Glomerular visceral epithelial cell (primary cell): Measurements from ENCODE around the gene THSD4.

ENCODE experiments used
- DNase-seq: peaks from one replicate; pipeline ENCODE4 v3.0.0-alpha.2; 2016; ENCODE audit errors: extremely low spot score

Gene THSD4

DNA sequence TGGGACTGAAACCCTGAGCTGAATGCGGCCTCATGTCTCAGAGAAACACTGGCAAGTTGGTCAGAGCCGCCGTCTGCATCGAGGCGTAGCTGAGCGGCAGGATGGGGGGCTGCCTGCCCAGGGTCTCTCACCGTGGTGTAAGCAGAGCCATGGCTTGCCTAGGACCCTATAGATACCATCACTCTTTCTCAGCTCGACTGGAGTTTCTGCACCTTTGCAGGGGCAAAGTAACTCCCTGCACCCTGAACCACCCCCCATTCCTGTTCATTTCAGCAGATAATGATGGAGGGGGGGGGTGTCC, 666.6 kb downstream of the THSD4 start:
- DNase-seq: no peak

DNA sequence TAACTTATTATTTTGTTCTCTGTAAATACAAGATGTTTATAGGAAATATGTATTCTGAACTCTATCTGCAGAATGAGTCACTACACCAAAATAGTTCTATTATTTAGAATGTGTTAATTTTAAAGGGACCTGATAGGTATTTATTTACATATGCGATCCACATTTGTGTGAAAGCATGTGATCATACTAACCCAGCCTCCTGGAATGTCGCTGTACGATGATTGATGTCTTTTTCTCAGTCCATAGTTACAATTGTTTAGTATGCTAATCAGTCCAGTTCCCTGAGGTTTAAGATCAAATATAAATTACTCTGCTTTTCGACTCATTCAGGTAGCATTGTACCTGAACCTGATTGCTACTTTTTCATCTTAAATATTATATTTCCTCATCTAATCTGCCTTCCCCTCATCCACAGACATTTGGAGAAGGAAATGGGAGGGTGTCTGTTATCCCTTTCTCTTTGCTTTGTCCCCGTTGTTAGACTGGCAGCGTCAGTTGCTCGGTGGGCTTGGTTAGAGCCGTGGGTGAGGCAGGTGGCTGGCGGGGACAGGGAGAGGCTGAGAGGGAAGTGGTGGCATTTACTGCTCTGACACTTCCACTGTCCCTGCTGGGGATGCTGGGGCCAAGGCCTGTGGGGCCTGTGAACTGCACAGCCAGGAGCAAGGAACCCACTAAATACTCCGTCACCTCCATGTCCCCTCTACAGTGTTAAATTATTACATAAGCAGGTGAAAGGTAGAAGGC, 667.3 kb downstream of the THSD4 start:
- no peak for DNase-seq

DNA sequence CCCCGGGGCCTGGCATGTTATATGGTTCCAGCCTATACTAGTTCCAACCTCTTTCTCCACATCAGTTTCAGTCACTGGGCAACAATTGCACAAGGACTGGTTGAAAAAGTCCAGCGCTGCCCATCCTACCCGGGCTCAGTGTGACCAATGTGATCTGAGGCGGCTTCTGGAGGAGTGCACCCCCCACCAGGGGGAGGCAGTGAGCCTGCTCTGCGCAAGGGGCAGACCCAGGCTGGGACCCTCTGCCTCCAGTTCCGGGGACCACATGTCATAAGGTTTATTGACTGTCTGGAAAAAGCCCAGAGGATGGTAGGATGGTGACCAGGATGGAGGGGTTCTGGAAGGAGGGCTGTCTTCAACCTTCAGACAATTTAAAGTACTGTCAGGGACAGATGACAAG, 669.4 kb downstream of the THSD4 start:
- DNase-seq: no peak

DNA sequence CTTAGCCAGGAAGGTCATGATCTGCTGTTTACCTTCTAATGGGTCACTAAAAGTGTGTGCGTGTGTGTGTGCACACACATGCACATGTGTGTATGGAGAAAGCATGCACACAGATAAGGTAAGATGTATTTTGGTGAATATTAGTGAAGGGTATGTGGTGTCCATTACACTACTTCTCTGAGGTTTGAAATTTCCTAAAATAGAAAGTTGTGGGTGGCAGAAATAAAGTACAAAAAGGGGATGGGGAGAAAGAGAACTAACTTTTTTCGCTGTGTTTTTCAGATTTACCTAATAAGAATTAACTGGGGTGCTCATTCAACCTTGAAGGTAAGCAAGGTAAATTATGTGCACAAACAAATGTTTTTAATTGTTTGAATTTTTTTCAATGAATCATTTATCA, 670.7 kb downstream of the THSD4 start:
- DNase-seq: no peak

DNA sequence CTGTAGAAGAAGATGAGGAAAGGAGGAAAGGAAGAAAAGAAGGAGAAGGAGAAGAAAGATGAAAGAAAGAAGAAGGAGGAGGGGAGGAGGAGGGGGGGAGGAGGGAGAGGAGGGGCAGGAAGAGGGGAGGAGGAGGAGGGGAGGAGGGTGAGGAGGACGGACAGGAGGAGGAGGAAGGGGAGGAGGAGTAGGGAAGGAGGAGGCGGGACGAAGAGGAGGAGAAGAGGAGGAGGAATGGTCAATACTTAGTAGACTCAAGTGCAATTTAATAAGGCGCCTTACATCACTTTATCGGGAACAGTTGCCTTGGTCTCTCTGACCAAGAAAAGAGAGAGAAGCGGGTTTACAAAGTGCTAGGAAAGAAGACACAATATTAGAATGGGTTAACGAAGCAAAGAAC, 671.4 kb downstream of the THSD4 start:
- DNase-seq: no peak

DNA sequence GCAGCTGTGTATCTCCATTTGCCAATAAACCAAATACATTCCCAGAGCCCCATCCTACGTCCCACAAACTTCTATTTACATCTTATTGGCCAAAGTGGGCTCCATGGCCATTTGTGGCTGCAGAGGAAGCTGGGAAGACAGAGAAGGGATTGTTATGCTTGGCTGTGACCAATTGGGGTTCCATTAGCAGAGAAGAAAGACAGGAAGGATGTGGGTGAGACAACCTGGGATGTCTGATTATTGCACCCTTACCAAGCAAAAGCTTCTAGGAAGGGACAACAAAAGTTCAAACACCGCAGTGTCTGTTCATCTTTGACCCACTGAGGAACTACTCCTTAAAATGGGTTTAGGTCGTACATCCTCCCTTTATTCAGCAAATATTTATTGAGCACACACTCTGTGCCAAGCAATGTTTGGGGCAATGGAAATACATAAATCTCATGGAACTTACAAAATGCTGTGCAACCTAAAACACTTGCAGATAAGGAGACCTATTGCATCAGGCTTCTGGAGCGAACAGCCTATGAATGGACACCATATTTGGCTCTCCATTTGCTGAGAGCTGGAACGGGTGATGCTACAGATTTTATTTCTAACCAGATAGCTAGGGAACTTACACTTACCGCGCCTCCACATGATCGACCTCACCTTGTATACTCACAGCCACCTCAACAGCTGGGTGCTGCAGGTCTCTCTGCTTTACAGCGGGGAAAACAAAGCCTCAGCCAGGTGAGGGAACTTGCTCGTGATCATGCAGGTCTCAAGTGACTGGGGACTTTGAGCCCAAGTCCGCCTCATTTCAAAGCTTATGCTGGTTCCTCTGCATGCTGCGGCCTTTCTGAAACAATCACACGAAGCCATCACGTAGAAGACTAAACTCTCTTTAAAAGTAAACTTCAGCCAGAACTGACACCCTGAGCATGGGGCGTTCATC, 673.6 kb downstream of the THSD4 start:
- DNase-seq: no peak

DNA sequence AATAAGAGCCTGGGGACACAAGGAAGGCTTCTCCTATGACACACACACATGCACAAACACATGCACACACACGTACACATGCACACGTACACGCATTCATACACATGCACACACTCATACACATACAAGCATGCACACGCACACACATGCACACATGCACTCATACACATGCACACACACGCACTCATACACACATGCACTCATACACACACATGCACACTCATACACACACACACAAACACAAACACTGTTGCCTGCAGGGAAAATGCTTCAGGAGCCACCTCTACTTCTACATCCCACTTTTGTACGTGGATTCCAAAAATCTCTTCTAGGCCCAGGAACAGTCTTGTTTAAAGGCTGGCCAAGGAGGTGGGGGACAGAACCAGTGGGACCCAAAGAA, 674.3 kb downstream of the THSD4 start:
- DNase-seq: no peak

DNA sequence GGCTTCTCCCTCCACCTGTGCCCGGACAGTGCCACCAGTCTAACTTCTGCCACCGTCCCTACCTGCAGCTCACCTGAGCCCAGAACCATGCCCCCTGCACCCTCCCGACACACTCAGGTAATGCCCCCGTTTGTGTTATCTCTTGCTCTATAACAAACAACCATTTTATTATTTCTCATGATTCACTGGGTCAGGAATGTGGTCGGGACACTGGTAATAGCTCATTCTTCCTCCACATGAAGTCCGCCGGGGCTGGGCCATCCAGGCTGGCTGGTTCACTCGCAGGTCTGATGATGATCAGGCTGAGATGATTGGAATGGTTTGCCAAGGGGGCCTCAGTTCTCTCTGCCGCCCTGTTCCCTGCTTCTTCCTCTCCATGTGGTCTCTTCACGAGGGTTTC, 674.8 kb downstream of the THSD4 start:
- peak; percentile 67 for DNase-seq

DNA sequence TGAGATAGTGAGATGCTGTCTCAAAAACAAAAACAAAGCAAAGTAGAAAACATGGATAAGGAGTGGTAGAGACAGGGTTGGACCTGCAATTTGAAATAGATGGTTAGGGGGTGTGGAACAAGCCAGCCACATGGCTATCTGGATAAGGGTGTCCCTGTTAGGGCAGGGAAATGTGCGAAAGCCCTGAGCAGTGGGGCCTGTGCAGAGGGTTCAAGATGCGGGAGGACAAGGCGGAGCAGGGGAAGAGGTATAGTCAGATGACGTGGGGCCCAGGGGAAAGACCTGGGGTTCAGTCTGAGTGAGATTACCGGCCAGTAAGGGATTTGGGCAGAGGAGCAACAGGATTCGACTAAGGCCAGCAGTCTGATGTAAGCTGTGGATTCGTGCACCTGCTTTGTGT, 676.7 kb downstream of the THSD4 start:
- no peak for DNase-seq

DNA sequence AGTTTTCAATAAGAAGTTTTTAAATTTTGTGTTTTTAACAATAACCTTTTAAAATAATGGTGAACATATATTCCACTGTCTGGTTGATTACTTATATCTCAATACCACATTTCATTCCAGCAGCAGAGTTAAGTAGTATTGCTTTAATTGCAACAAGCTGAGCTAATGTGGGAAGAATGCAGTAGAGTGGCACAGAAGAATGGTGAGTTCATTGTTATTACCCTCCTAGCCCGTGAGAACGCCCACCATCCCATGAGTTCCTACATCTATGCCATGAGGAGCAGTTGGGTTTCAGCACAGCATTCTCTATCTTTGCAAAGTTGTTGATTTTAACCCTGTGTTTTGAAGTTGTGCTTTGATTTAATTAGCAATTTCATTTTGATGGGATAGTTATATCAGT, 677.2 kb downstream of the THSD4 start:
- DNase-seq: peak; percentile 81

DNA sequence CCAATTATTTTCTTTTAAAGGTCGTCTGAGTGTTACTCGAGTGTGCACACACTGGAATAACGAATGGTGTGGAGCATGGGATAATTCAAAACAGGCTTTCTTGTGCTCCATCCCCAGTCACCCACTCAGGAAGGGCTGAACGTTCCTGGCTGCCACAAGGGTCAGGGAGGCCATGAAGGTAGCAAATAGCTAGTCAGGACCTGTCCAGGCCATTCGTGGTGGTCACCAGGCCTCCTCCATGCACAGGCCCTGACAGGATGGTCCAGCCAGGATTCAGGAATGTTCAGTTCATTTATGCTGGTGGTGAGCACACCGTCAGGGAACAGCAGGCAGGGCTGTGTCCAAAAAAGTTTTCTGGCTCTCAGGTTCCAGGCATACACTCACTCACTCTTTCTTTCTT, 683.4 kb downstream of the THSD4 start:
- DNase-seq: no peak

DNA sequence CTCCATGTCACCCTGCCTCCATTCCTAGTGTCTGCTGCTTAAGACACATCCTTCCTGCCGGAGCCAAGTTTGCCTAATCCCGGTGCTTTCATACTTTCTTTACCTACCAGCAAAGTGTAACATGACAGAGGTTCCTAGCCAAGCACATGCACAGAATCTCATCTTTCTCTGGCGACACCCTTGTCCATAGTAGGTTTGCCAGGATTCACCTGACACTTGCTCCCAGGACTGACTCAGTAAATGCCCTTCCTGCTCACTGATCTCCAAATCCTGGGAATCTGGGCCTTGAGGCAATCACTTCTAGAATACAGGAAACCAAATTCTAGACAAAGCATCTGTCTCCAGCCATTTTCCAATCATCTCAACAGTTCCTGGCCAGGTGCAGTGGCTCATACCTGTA, 684.9 kb downstream of the THSD4 start:
- peak; percentile 79 for DNase-seq

DNA sequence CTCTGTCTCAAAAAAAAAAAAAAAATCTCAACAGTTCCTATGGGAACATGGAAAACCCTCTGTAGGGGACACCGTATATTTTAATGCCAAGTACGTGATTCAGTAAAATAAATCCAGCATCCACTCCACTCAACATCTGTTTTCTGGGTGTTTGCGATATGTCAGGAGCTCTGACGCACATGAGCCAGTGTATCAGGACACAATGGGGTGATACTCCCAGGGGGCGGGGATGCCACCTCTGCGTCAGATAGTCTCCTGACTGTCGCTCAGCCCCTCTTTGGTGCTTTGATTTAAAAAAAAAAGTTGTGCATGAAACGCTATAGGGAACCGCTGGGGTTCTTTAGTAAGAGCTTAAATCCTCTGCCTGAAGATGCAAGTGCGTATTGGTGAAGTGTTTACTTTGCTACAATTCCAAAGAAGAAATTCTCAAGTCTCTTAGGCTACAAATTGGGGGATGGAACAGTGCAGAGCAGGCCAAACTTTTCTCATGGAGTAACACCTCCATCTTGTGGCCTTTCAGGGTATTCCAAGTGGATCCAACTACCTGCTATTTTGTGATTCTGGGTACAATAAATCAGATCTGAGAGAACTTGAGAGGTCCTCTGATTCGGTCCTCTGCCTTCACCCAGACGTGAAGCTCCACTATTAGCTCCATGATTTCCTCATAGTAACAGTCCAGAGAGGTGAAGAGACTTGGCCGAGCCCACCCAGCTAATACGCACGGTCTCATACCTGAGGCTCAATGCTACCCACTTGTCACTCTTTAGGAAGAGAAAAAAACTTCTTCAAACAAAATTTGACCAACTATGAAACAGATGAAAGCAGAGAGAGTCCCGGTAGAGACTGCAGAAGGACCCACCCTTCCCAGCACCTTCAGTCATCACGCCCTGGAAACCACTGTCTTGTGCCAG, 685.8 kb downstream of the THSD4 start:
- peak; percentile 79 for DNase-seq

DNA sequence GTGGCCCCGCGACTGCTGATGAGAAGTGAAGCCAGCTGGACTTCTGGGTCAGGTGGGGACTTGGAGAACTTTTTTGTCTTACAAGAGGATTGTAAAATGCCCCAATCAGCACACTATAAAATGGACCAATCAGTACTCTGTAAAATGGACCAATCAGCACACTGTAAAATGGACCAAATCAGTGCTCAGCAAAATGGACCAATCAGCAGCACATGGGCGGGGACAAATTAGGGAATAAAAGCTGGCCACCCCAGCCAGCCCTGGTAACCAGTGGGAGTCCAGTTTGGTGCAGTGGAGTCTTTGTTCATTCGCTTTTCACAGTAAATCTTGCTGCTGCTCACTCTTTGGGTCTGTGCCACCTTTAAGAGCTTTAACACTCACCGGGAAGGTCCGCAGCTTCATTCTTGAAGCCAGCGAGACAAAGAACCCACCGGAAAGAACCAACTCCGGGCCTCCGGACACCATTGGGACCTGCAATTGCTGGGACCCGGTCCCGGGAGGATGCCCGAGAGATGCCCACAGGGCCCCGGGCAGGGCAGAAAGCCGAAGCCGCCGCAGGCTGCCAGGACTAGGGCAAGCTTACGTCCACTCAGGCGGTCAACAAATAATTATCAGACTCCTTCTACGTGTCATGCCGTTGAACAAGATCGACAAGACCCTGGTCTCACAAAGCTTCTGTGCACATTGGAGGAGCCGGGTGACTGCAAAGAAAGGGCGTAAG, 686.8 kb downstream of the THSD4 start:
- no peak for DNase-seq

DNA sequence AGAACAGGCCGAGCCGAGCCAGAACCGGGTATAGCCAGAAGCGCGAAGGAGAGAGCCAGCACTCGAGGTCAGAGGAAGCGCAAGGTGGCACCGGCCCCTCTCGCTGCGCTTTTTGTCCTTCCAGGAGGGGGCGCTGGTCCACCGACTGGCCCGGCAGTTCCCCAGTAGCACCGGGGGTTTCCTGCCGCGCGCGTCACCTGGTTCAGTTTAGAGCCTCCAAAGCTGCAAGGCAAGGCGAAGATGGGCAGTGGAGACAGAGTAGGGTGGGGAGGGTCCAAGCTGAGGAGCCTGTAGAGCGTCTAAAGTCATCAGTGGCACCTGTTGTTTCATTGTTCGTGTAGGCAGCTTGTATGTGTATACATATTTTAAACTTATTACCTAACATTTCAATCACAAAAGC, 687.5 kb downstream of the THSD4 start:
- DNase-seq: no peak

DNA sequence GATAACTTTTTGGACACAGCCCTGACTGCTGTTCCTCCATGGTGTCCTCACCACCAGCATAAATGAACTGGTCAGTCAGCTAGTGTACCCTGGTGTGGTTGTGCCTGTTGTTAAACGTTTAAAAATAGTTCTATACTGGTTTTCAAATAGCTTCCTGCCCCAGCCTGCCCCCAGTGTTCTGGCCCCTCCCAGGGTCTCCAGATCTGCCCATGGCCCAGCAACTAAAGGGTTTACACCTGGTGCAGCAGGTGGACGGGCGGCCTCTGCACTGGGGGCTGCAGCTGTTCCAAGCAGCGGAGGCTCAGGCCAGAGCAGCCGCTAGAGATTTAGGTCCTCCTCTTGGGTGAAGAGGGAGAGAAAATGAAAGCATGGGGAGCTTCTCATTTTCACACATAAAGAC, 689.0 kb downstream of the THSD4 start:
- no peak for DNase-seq

DNA sequence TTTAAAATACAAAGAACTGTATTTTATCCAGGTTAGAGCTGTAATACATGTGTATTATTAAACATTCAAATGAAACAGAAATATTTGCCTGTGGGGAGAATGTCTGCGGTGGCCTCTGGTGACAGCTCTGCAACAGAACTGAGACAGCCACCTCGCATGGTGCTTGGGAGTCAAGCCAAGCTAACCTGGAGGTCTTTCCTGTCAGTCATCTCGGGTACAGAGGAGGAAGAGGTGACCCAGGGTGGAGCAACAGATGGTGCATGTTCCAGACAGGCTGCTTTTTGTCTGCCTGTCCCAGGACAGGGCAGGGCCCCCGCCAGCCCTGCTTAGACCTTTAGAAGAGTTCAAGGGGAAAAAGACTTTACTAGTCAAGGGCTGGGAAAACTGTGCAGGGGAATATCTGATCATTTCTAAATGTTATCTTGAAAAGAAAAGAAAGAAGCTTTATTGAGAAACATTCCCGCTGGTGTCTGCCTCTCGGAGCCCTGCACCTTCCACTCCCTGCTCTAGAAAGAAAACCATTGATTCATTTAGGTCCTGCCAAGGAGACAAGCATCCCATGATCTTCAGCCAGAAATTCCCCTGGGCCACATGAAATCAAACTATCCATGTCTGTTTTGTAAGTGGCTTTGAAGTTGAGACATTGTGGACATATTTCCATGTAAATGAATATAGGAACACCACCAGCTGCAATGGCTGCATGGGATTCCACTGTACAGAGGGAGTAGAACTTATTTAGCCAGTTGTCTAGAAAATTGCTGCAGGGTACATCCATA, 689.6 kb downstream of the THSD4 start:
- DNase-seq: no peak

DNA sequence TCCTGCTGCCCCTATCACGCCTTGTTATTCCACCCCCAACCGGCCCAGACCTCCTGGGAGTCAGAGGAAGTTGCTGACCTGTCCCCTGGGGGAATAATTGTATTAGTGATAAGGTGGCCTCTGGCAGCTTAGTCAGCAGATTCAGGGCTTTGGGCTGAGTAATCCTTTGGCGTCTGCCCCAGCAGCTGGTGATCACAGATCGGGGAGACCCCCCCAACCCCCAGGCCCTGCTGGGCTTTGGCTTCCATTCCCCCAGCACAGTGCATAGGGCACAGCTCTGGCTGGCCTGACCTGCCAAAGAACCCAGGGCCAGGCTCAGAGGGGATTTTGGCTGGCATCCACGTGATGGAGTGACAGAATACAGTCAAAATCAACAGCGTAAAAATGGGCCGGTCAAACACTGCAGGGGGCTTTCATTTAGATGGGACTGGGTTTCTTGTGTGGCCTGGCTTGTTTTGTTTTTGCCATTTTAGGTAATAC, 691.2 kb downstream of the THSD4 start:
- peak; percentile 54 for DNase-seq

DNA sequence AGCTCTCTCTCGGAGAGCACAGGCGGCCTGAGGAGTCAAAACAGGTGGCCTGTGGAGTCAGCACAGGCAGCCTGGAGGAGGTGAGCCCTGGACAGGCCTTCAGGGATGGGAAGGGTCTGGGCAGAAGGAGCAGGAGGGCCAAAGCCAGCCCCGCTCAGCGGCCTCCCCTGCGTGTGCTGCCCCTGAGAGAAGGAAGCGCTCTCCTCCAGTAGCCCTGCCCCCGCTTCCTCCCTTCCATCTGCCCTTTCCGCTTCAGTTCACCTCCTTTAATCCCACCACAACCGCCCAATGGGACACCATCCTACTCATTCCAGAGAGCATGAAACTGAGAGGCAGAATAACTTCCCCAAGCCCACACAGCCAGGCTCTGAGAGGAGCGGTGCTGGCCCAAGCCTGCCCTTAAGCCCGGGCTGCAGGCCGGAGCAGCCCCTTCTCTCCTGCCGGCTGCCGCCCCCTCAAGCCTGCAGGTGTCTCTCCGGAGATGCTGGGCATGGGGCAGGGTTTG, 691.9 kb downstream of the THSD4 start:
- DNase-seq: peak; percentile 66

DNA sequence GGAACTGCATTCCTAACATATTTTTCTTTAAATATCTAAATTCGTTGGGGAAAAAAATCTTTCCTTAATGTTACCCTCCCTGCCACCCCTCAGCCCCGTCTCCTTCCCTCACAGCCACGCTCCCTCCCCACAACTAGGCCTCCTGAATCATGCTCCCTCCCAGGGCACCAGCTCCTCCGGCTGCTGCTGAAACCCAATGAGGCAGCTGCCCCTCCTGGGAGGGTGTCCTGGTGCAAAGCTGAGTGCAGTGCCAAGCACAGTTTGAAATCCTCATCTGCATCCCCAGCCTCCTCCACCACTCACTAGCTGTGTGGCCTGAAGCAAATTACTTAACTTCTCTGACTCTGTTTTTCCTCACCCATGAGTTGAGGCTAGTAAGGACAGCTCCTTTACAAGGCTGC, 692.4 kb downstream of the THSD4 start:
- peak; percentile 46 for DNase-seq
